Endothelial cell of umbilical vein (primary cell): ENCODE results near the gene ALX1. TPM values are rescaled to one million over a fixed set of nuclear protein-coding genes. Genes with fewer than 3 reads are reported as not detected.

Source experiments
- BruUV-seq: library from RNA; stranded (reverse); fragments of 400-500 nt; replicated peaks from 2 replicates; lab custom pipeline; 2021; lab: Mats Ljungman, UMichigan
- CTCF ChIA-PET: fragments of 300-600, 350-600 bp; sonication (Branson Sonifier 250); formaldehyde crosslinking; loops from one replicate; lab custom pipeline; 2021; ENCODE audit warnings: antibody characterized with exemption, inconsistent platforms; lab: Charles Lee
- POLR2A ChIA-PET: fragments of 300-600, 350-600 bp; sonication (Branson Sonifier 250); formaldehyde crosslinking; loops from one replicate; lab custom pipeline; 2021; ENCODE audit warnings: antibody characterized with exemption, inconsistent platforms; lab: Charles Lee
- DNase-seq: peaks from one replicate; pipeline ENCODE4 v3.0.0-alpha.2; 2011; ENCODE audit warnings: low read depth, low spot score
- FAIRE-seq: peaks from 2 replicates; lab custom pipeline; 2011; peaks lifted over from hg19 to GRCh38; lab: Jason Lieb, UNC
- H2AFZ ChIP-seq: 2 replicates; pipeline ENCODE4 v1.6.0; 2012; ENCODE audit warnings: low read depth, low read length, control low read depth, inconsistent platforms
- H3K27ac ChIP-seq: 2 replicates; pipeline ENCODE4 v1.5.1; 2011; ENCODE audit warnings: low read depth, mild to moderate bottlenecking, control low read depth, low read length, moderate library complexity; ENCODE audit not compliant: insufficient read depth
- H3K27me3 ChIP-seq, 2 experiments: 2 replicates each; pipeline versions ENCODE4 v1.6.0 to v1.6.1; 2011; ENCODE audit warnings: low read length in 2 of 2, mixed read lengths in 1 of 2; ENCODE audit not compliant: control insufficient read depth in 2 of 2, insufficient read depth in 2 of 2
- H3K36me3 ChIP-seq, 2 experiments: 2 replicates in 1 of 2; 3 replicates in 1 of 2; pipeline ENCODE4 v1.5.1; 2011; ENCODE audit warnings: low read length in 2 of 2, mild to moderate bottlenecking in 1 of 2, moderate library complexity in 1 of 2; ENCODE audit not compliant: control insufficient read depth in 2 of 2, insufficient read depth in 2 of 2; ENCODE audit errors: extremely low read depth in 1 of 2
- H3K4me1 ChIP-seq: 3 replicates; pipeline ENCODE4 v1.5.1; 2011; ENCODE audit warnings: mild to moderate bottlenecking, low read length; ENCODE audit not compliant: control insufficient read depth, insufficient read depth; ENCODE audit errors: extremely low read depth
- H3K4me2 ChIP-seq: 2 replicates; pipeline ENCODE4 v1.6.1; 2011; ENCODE audit warnings: low read length, control low read depth, mixed read lengths; ENCODE audit not compliant: insufficient read depth
- H3K4me3 ChIP-seq, 3 experiments: fragments of 200-600 bp in 1 of 3; sonication (generic), shearing (Covaris generic) in 1 of 3; replicated peaks in 1 of 3; 2 replicates each; pipeline ENCODE4 v1.5.1; 2011 to 2016; ENCODE audit warnings: control low read depth in 3 of 3, low read length in 3 of 3, mild to moderate bottlenecking in 2 of 3, inconsistent platforms in 1 of 3, low read depth in 1 of 3, moderate library complexity in 1 of 3; ENCODE audit not compliant: insufficient read depth in 1 of 3
- H3K79me2 ChIP-seq: 2 replicates; pipeline ENCODE4 v1.6.0; 2012; ENCODE audit warnings: low read length, inconsistent platforms; ENCODE audit not compliant: control insufficient read depth, insufficient read depth
- H3K9ac ChIP-seq: replicated peaks from 2 replicates; pipeline ENCODE3; 2011; ENCODE audit warnings: low read length, control low read depth; ENCODE audit not compliant: insufficient read depth; ENCODE audit errors: extremely low read depth
- H3K9me1 ChIP-seq: replicated peaks from 3 replicates; pipeline ENCODE4 v1.6.0; 2011; ENCODE audit warnings: mild to moderate bottlenecking, low read length; ENCODE audit not compliant: control insufficient read depth, insufficient read depth; ENCODE audit errors: extremely low read depth
- H3K9me3 ChIP-seq: replicated peaks from 2 replicates; pipeline ENCODE4 v1.5.1; 2012; ENCODE audit warnings: low read length, inconsistent platforms; ENCODE audit not compliant: control insufficient read depth, insufficient read depth
- H4K20me1 ChIP-seq: replicated peaks from 2 replicates; pipeline ENCODE3; 2011; ENCODE audit warnings: mild to moderate bottlenecking, low read length; ENCODE audit not compliant: control insufficient read depth, insufficient read depth; ENCODE audit errors: extremely low read depth
- EZH2 ChIP-seq: IDR thresholded peaks from 2 replicates; pipeline ENCODE4 v1.6.1; 2012; ENCODE audit warnings: borderline replicate concordance, low read depth, mild to moderate bottlenecking, moderate library complexity, low read length, inconsistent platforms; ENCODE audit not compliant: severe bottlenecking
- FOS ChIP-seq: IDR thresholded peaks from 2 replicates; pipeline ENCODE4 v1.6.1; 2011; ENCODE audit warnings: mild to moderate bottlenecking, low read length, moderate library complexity, borderline replicate concordance; ENCODE audit not compliant: insufficient read depth
- GATA2 ChIP-seq: IDR thresholded peaks from 2 replicates; pipeline ENCODE4 v1.7.0; 2011; ENCODE audit warnings: low read depth, mild to moderate bottlenecking, moderate library complexity, mixed read lengths, low read length; ENCODE audit not compliant: insufficient read length, insufficient read depth
- JUN ChIP-seq: IDR thresholded peaks from 2 replicates; pipeline ENCODE4 v1.6.1; 2011; ENCODE audit warnings: borderline replicate concordance, low read depth; ENCODE audit not compliant: insufficient read length, insufficient read depth
- MYC ChIP-seq: IDR thresholded peaks from one replicate; pipeline ENCODE4 v1.6.1; 2011; ENCODE audit warnings: mild to moderate bottlenecking, low read depth, low read length
- POLR2A ChIP-seq: IDR thresholded peaks from 2 replicates; pipeline ENCODE4 v1.6.1; 2012; ENCODE audit warnings: low read depth, mild to moderate bottlenecking, control low read depth, low read length
- POLR2AphosphoS5 ChIP-seq: IDR thresholded peaks from 2 replicates; pipeline ENCODE4 v1.6.1; 2012; ENCODE audit warnings: low read depth, mild to moderate bottlenecking, control low read depth, low read length, moderate library complexity; ENCODE audit not compliant: insufficient read depth
- dilution Hi-C: fragments of 300-500 bp; cut with MboI; formaldehyde crosslinking; loops from one replicate; pipeline ENCODE4 v1.15.0; 2019; ENCODE audit warnings: low sequenced_read_pairs; ENCODE audit not compliant: extremely low pct_ligation_motif_present
- intact Hi-C: fragments of 100-400 bp; cut with micrococcal nuclease; formaldehyde crosslinking; loops from one replicate; pipeline ENCODE4 v1.10.0; 2022
- polyA plus RNA-seq, 4 experiments: library from polyadenylated mRNA; depleted of rRNA in 3 of 4; stranded (reverse) in 3 of 4; unstranded in 1 of 4; fragments of >200 nt; gene quantifications; 2 replicates each; pipeline versions ENCODE4 v1.2.1 to v1.2.3, GENCODE V29; 2011 to 2012; ENCODE audit warnings: missing spikeins in 1 of 4
- total RNA-seq: library from RNA; stranded (reverse); gene quantifications from 2 replicates; pipeline ENCODE4 v1.2.3, GENCODE V29; 2021
- TF ChIP-seq, protein P1 (sequence below): IDR thresholded peaks from 2 replicates; pipeline ENCODE4 v1.6.1; 2011; ENCODE audit not compliant: insufficient read depth, insufficient read length
- TF ChIP-seq, protein P2 (sequence below), 2 donors: IDR thresholded peaks; 1 replicate in 1 of 2; 2 replicates in 1 of 2; pipeline ENCODE4 v1.5.1; 2011; ENCODE audit warnings: low read length in 2 of 2, mild to moderate bottlenecking in 2 of 2, moderate library complexity in 2 of 2, control low read depth in 1 of 2, inconsistent platforms in 1 of 2, low read depth in 1 of 2; ENCODE audit not compliant: insufficient read depth in 1 of 2; ENCODE audit errors: extremely low read depth in 1 of 2

The ALX1 gene
- total and polyA plus RNA-seq, 2 donors (not counting 3 experiments of a cell fraction or from before 2014, with no cell fraction given) = 2.2 to 3.5 TPM

DNA sequence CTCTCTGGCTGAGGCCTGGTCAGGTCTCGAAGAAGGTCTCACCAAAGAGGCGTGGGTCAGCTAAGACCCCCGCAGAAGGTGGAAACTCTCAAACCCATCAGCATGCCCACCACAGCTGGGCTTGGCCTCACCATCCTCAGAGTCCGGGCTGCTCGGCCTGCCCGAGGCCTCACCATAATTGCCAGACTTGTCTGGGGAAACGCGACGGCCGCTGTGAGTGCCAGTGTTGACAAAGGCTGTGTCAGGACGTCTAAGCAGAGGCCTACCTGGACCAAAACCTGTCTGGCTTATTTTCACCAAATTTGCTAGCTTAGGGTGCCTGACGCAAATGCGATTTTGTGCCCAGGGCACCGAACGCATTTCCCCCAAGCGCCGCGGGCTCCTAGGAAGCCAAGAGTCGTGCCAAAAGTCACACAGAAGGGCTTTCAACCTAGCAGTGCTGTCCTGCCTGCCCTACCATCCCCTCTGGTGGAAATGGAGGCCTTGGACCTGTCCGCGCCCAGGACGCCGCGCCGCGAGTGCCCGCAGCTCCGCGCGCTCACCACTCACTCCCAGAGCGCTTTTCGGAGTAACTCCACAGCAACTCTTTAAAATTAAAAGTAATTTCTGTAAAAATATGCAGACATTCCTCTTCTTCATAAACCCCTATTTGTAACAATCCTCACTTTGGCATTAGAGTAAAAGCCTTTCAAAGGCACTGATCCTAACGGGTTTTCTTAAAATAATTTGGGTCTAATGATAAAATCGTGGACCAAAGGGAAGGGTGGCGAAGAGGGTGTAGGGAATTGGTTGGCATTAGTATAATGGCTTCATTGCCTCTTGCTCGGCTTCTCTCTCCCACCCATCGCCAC, 1.2 kb upstream of the ALX1 start:
- H3K4me1 ChIP-seq = peaks cover 6% of the 10 kb centered on the region
- H3K27me3 ChIP-seq = peaks cover 24 to 39% of the 10 kb centered on the region in 2 experiments
- dilution Hi-C loops = no loop called here
- H3K4me2 ChIP-seq = peak overlapping the region; percentile 92
- DNase-seq (no peak), FAIRE-seq (no peak)
- H4K20me1 ChIP-seq = no peaks in the 10 kb centered on the region
- CTCF ChIA-PET = interaction anchor here (1.0 to 1.5 kb wide), 2 partner anchors 11 to 146 kb away, joined by 3 read pairs; no protein-coding TSS in a partner anchor
- peak overlapping the region; percentile 90 for H2AFZ ChIP-seq
- TF ChIP-seq MYC = no peak
- no peak for TF ChIP-seq FOS
- no peak for TF ChIP-seq EZH2
- TF ChIP-seq POLR2AphosphoS5 = no peak
- no peak for TF ChIP-seq JUN
- TF ChIP-seq POLR2A = no peak
- no peak for TF ChIP-seq GATA2
- TF ChIP-seq, protein P1, sequence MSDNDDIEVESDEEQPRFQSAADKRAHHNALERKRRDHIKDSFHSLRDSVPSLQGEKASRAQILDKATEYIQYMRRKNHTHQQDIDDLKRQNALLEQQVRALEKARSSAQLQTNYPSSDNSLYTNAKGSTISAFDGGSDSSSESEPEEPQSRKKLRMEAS = no peak
- TF ChIP-seq, protein P2, sequence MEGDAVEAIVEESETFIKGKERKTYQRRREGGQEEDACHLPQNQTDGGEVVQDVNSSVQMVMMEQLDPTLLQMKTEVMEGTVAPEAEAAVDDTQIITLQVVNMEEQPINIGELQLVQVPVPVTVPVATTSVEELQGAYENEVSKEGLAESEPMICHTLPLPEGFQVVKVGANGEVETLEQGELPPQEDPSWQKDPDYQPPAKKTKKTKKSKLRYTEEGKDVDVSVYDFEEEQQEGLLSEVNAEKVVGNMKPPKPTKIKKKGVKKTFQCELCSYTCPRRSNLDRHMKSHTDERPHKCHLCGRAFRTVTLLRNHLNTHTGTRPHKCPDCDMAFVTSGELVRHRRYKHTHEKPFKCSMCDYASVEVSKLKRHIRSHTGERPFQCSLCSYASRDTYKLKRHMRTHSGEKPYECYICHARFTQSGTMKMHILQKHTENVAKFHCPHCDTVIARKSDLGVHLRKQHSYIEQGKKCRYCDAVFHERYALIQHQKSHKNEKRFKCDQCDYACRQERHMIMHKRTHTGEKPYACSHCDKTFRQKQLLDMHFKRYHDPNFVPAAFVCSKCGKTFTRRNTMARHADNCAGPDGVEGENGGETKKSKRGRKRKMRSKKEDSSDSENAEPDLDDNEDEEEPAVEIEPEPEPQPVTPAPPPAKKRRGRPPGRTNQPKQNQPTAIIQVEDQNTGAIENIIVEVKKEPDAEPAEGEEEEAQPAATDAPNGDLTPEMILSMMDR (IDR thresholded peaks at IDR 0.05; ENCODE audit: extremely low read depth in 1 of 2, insufficient read depth in 1 of 2, low read depth in 1 of 2, low read length in 2 of 2) = no peak
- no peak overlapping the region for H3K9ac ChIP-seq
- POLR2A ChIA-PET = no interaction called here
- peaks cover 16% of the 10 kb centered on the region for H3K79me2 ChIP-seq
- no TSS peak for BruUV-seq
- no peaks in the 10 kb centered on the region for H3K9me1 ChIP-seq
- H3K9me3 ChIP-seq = no peaks in the 10 kb centered on the region
- no peak overlapping the region for H3K27ac ChIP-seq
- H3K4me3 ChIP-seq = no peak overlapping the region
- no peaks in the 10 kb centered on the region for H3K36me3 ChIP-seq
- intact Hi-C loops = no loop called here
